CD4-positive, alpha-beta memory T cell (primary cell): Measurements from ENCODE around the gene NSUN2. TPM values are rescaled to one million over a fixed set of nuclear protein-coding genes. Genes with fewer than 3 reads are reported as not detected.
"Not testable (repeated sequence)": the region's sequence is repeated elsewhere in the genome, so short reads cannot be mapped to it uniquely, and the experiment has no call there.

ENCODE experiments used
- CTCF ChIA-PET: fragments of 350-600 bp; sonication (Branson Sonifier 250); formaldehyde crosslinking; loops from one replicate; lab custom pipeline; 2021; ENCODE audit warnings: inconsistent platforms; ENCODE audit not compliant: partially characterized antibody; lab: Charles Lee
- POLR2A ChIA-PET: fragments of 350-600 bp; sonication (Branson Sonifier 250); formaldehyde crosslinking; loops from one replicate; lab custom pipeline; 2021; ENCODE audit not compliant: partially characterized antibody; lab: Charles Lee
- DNase-seq, 5 donors: peaks; one replicate each; pipeline versions ENCODE4 v3.0.0 to v3.0.0-alpha.2; 2020 to 2022; ENCODE audit warnings: mixed read lengths in 1 of 5
- H3K27ac ChIP-seq: one replicate; pipeline ENCODE4 v1.7.0; 2013; ENCODE audit warnings: low read depth, low read length
- H3K27me3 ChIP-seq: 2 replicates; pipeline ENCODE4 v1.7.0; 2013; ENCODE audit warnings: mild to moderate bottlenecking, low read length, moderate library complexity; ENCODE audit not compliant: insufficient read depth
- H3K36me3 ChIP-seq: 2 replicates; pipeline ENCODE4 v1.7.0; 2013; ENCODE audit warnings: mild to moderate bottlenecking, low read length, moderate library complexity; ENCODE audit not compliant: insufficient read depth
- H3K4me1 ChIP-seq: 2 replicates; pipeline ENCODE4 v1.7.0; 2013; ENCODE audit warnings: mild to moderate bottlenecking, low read length, moderate library complexity; ENCODE audit not compliant: insufficient read depth
- H3K4me3 ChIP-seq, 2 donors: one replicate each; pipeline ENCODE4 v1.7.0; 2013; ENCODE audit warnings: low read length in 2 of 2, mild to moderate bottlenecking in 1 of 2
- H3K9me3 ChIP-seq, 2 donors: one replicate each; pipeline ENCODE4 v1.7.0; 2013; ENCODE audit warnings: low read length in 2 of 2, control low read depth in 1 of 2; ENCODE audit not compliant: control insufficient read depth in 1 of 2
- H3K27ac Mint-ChIP-seq, 7 donors: one replicate each; pipeline ENCODE4 v1.8.0; 2020 to 2021; ENCODE audit warnings: mixed read lengths in 7 of 7, mild to moderate bottlenecking in 6 of 7, inconsistent platforms in 3 of 7, moderate library complexity in 3 of 7
- H3K27me3 Mint-ChIP-seq, 2 donors: one replicate each; pipeline ENCODE4 v1.8.0; 2020 to 2021; ENCODE audit warnings: mixed read lengths in 2 of 2
- H3K36me3 Mint-ChIP-seq, 2 donors: one replicate each; pipeline ENCODE4 v1.8.0; 2020 to 2021; ENCODE audit warnings: mixed read lengths in 2 of 2, inconsistent platforms in 1 of 2, mild to moderate bottlenecking in 1 of 2
- H3K4me1 Mint-ChIP-seq, 4 donors: one replicate each; pipeline ENCODE4 v1.8.0; 2020 to 2021; ENCODE audit warnings: mixed read lengths in 4 of 4, mild to moderate bottlenecking in 1 of 4
- H3K4me3 Mint-ChIP-seq, 8 donors: one replicate each; pipeline ENCODE4 v1.8.0; 2020 to 2021; ENCODE audit warnings: mixed read lengths in 8 of 8, mild to moderate bottlenecking in 7 of 8, moderate library complexity in 6 of 8, inconsistent platforms in 3 of 8
- H3K9me3 Mint-ChIP-seq, 8 donors: one replicate each; pipeline ENCODE4 v1.8.0; 2020 to 2021; ENCODE audit warnings: mixed read lengths in 8 of 8, mild to moderate bottlenecking in 5 of 8, inconsistent platforms in 3 of 8, moderate library complexity in 1 of 8
- intact Hi-C: fragments of 100-400 bp; cut with micrococcal nuclease; formaldehyde crosslinking; loops from one replicate; pipeline ENCODE4 v1.15.1; 2023
- polyA plus RNA-seq, 2 donors: library from polyadenylated mRNA; unstranded; fragments of 300-500 nt; fragmentation: Illumina TruSeq; gene quantifications; one replicate each; pipeline ENCODE4 v1.2.3, GENCODE V29; 2021
- total RNA-seq, 2 experiments: library from RNA; stranded (reverse); gene quantifications; one replicate each; pipeline ENCODE4 v1.2.3, GENCODE V29; 2021

NSUN2 gene
- total and polyA plus RNA-seq, 4 experiments from 2014 or later, result 22.6 to 81.6 (median 60.3) TPM

- no peak overlapping the region for H3K27ac Mint-ChIP-seq
- H3K4me3 Mint-ChIP-seq, result no peak overlapping the region
- H3K27ac ChIP-seq, result no peak overlapping the region
These were observed 16.3 kb upstream of the NSUN2 start for GRCh38 chr5:6649186-6649585.

GRCh38 chr5:6645571-6646362, 12.9 kb upstream of the NSUN2 start:
- H3K4me1 ChIP-seq, H3K36me3 ChIP-seq, DNase-seq, H3K9me3 ChIP-seq, H3K27me3 Mint-ChIP-seq, intact Hi-C loops, H3K27ac ChIP-seq, H3K4me3 Mint-ChIP-seq, H3K4me3 ChIP-seq, H3K9me3 Mint-ChIP-seq, POLR2A ChIA-PET, H3K27ac Mint-ChIP-seq, H3K27me3 ChIP-seq: not testable (repeated sequence)
- H3K4me1 Mint-ChIP-seq, result peaks cover 5 to 10% (median 6%) of the 10 kb centered on the region in 4 donors
- peaks cover 9 to 19% of the 10 kb centered on the region in 2 donors for H3K36me3 Mint-ChIP-seq
- CTCF ChIA-PET, result interaction anchor here (0.7 kb wide), 1 partner anchor 11 kb away, joined by 3 read pairs; no protein-coding TSS in a partner anchor

More at GRCh38 chr5:6649186-6649585, 16.3 kb upstream of the NSUN2 start:
- ChIA-PET CTCF (interaction anchor here (1.1 kb wide), 1 partner anchor 14 kb away, joined by 3 read pairs; no protein-coding TSS in a partner anchor), POLR2A (no interaction called here)
- peaks cover 5 to 10% (median 6%) of the 10 kb centered on the region in 4 donors for H3K4me1 Mint-ChIP-seq
- Histone ChIP-seq H3K4me1 (no peaks in the 10 kb centered on the region), H3K27me3 (no peaks in the 10 kb centered on the region), H3K9me3 (no peaks in the 10 kb centered on the region), H3K4me3 (no peak overlapping the region), H3K36me3 (no peaks in the 10 kb centered on the region)
- DNase-seq, result no peak
- peaks cover 20 to 31% of the 10 kb centered on the region in 2 donors for H3K36me3 Mint-ChIP-seq
- intact Hi-C loops, result no loop called here
- H3K9me3 Mint-ChIP-seq, result peaks cover 0 to 4% (median 0%) of the 10 kb centered on the region in 8 donors
- H3K27me3 Mint-ChIP-seq, result no peaks in the 10 kb centered on the region

- Mint-ChIP-seq H3K9me3 (peaks cover 0 to 4% (median 0%) of the 10 kb centered on the region in 8 donors), H3K4me3 (no peak overlapping the region), H3K27ac (no peak overlapping the region), H3K27me3 (no peaks in the 10 kb centered on the region), H3K36me3 (peaks cover 9 to 16% of the 10 kb centered on the region in 2 donors), H3K4me1 (peaks cover 5 to 10% (median 6%) of the 10 kb centered on the region in 4 donors)
- Histone ChIP-seq H3K27me3 (no peaks in the 10 kb centered on the region), H3K36me3 (no peaks in the 10 kb centered on the region), H3K4me3 (no peak overlapping the region), H3K4me1 (no peaks in the 10 kb centered on the region), H3K27ac (no peak overlapping the region), H3K9me3 (no peaks in the 10 kb centered on the region)
- POLR2A ChIA-PET, result no interaction called here
- CTCF ChIA-PET, result interaction anchor here (0.7 kb wide), 1 partner anchor 12 kb away, joined by 3 read pairs; no protein-coding TSS in a partner anchor
- intact Hi-C loops, result no loop called here
- no peak for DNase-seq
These were observed 12.0 kb upstream of the NSUN2 start for GRCh38 chr5:6644794-6645241.

- no peaks in the 10 kb centered on the region for H3K9me3 ChIP-seq
- no peak overlapping the region for H3K4me3 Mint-ChIP-seq
- H3K4me1 ChIP-seq, result no peaks in the 10 kb centered on the region
- peaks cover 9% of the 10 kb centered on the region in 2 donors for H3K36me3 Mint-ChIP-seq
- CTCF ChIA-PET, result no interaction called here
- peaks cover 2 to 9% (median 5%) of the 10 kb centered on the region in 4 donors for H3K4me1 Mint-ChIP-seq
- H3K27me3 ChIP-seq, result no peaks in the 10 kb centered on the region
- intact Hi-C loops, result no loop called here
- no peak overlapping the region for H3K27ac ChIP-seq
- no peaks in the 10 kb centered on the region for H3K27me3 Mint-ChIP-seq
- POLR2A ChIA-PET, result interaction anchor here (1.7 kb wide), 1 partner anchor 9 kb away, joined by 5 read pairs; the partner anchor contains the start of genes NSUN2 and SRD5A1
- no peak overlapping the region for H3K27ac Mint-ChIP-seq
- no peak overlapping the region for H3K4me3 ChIP-seq
- no peaks in the 10 kb centered on the region for H3K36me3 ChIP-seq
- no peak for DNase-seq
- H3K9me3 Mint-ChIP-seq, result peaks cover 0 to 2% (median 0%) of the 10 kb centered on the region in 8 donors
These were observed 9.8 kb upstream of the NSUN2 start for GRCh38 chr5:6642655-6643054.

GRCh38 chr5:6638236-6638635, 5.4 kb upstream of the NSUN2 start:
- POLR2A ChIA-PET, result no interaction called here

GRCh38 chr5:6637590-6637989, 4.7 kb upstream of the NSUN2 start:
- Mint-ChIP-seq H3K4me3 (no peak overlapping the region), H3K9me3 (no peaks in the 10 kb centered on the region)
- POLR2A ChIA-PET, result no interaction called here

More at GRCh38 chr5:6638236-6638635, 5.4 kb upstream of the NSUN2 start:
- no peaks in the 10 kb centered on the region for H3K27me3 Mint-ChIP-seq
- Histone ChIP-seq H3K4me1 (peaks cover 8% of the 10 kb centered on the region), H3K27me3 (no peaks in the 10 kb centered on the region), H3K36me3 (no peaks in the 10 kb centered on the region), H3K4me3 (no peak overlapping the region), H3K9me3 (no peaks in the 10 kb centered on the region), H3K27ac (no peak overlapping the region)
- DNase-seq, result peak in 1 of 5 donors; percentile 19
- no peak overlapping the region for H3K4me3 Mint-ChIP-seq
- H3K4me1 Mint-ChIP-seq, result peaks cover 0 to 15% (median 4%) of the 10 kb centered on the region in 4 donors
- no peak overlapping the region for H3K27ac Mint-ChIP-seq
- intact Hi-C loops, result no loop called here
- CTCF ChIA-PET, result no interaction called here
- H3K9me3 Mint-ChIP-seq, result no peaks in the 10 kb centered on the region
- peaks cover 0 to 4% of the 10 kb centered on the region in 2 donors for H3K36me3 Mint-ChIP-seq

GRCh38 chr5:6637022-6637421, 4.2 kb upstream of the NSUN2 start:
- no peak overlapping the region for H3K4me3 ChIP-seq
- peaks cover 5 to 21% (median 9%) of the 10 kb centered on the region in 4 donors for H3K4me1 Mint-ChIP-seq
- no peaks in the 10 kb centered on the region for H3K9me3 Mint-ChIP-seq
- peaks cover 8% of the 10 kb centered on the region in 2 donors for H3K36me3 Mint-ChIP-seq
- no peaks in the 10 kb centered on the region for H3K36me3 ChIP-seq
- ChIA-PET POLR2A (no interaction called here), CTCF (no interaction called here)
- DNase-seq, result no peak
- H3K27ac ChIP-seq, result no peak overlapping the region
- H3K9me3 ChIP-seq, result no peaks in the 10 kb centered on the region
- H3K27me3 Mint-ChIP-seq, result no peaks in the 10 kb centered on the region
- H3K4me1 ChIP-seq, result peaks cover 12% of the 10 kb centered on the region
- no peak overlapping the region for H3K27ac Mint-ChIP-seq
- intact Hi-C loops, result no loop called here
- H3K27me3 ChIP-seq, result no peaks in the 10 kb centered on the region
- peak overlapping the region in 1 of 8 donors; percentile 28 for H3K4me3 Mint-ChIP-seq

More at GRCh38 chr5:6637590-6637989, 4.7 kb upstream of the NSUN2 start:
- Mint-ChIP-seq H3K27ac (no peak overlapping the region), H3K36me3 (peaks cover 2 to 4% of the 10 kb centered on the region in 2 donors), H3K27me3 (no peaks in the 10 kb centered on the region), H3K4me1 (peaks cover 0 to 15% (median 4%) of the 10 kb centered on the region in 4 donors)
- intact Hi-C loops, result no loop called here
- Histone ChIP-seq H3K9me3 (no peaks in the 10 kb centered on the region), H3K27ac (no peak overlapping the region), H3K27me3 (no peaks in the 10 kb centered on the region), H3K4me3 (no peak overlapping the region), H3K36me3 (no peaks in the 10 kb centered on the region), H3K4me1 (peaks cover 8% of the 10 kb centered on the region)
- CTCF ChIA-PET, result no interaction called here
- DNase-seq, result no peak
